Activated CD8-positive, alpha-beta memory T cell treated with anti-CD3 and anti-CD28 coated beads, Interleukin-2, amount 10 ng/mL, durations not matched to agents 7 days and 5 days (primary cell): ENCODE data around the gene RMDN2. TPM values are rescaled to one million over a fixed set of nuclear protein-coding genes. Genes with fewer than 3 reads are reported as not detected.

Source experiments
- ATAC-seq: fragments of 150-1000 bp; cut with Tn5 transposase; one replicate; pipeline ENCODE4 v1.10.0; 2021; ENCODE audit warnings: moderate library complexity
- CTCF ChIA-PET: fragments of 350-600 bp; sonication (Branson Sonifier 250); formaldehyde crosslinking; loops from one replicate; lab custom pipeline; 2021; ENCODE audit warnings: antibody characterized with exemption; lab: Charles Lee
- DNase-seq: peaks from one replicate; pipeline ENCODE4 v3.0.0-alpha.2; 2020
- H3K27ac Mint-ChIP-seq: one replicate; pipeline ENCODE4 v1.8.0; 2021; ENCODE audit warnings: mild to moderate bottlenecking, mixed read lengths
- H3K27me3 Mint-ChIP-seq: one replicate; pipeline ENCODE4 v1.8.0; 2021; ENCODE audit warnings: mixed read lengths
- H3K36me3 Mint-ChIP-seq: one replicate; pipeline ENCODE4 v1.8.0; 2021; ENCODE audit warnings: mild to moderate bottlenecking, mixed read lengths
- H3K4me1 Mint-ChIP-seq: one replicate; pipeline ENCODE4 v1.8.0; 2021; ENCODE audit warnings: mixed read lengths
- H3K4me3 Mint-ChIP-seq: one replicate; pipeline ENCODE4 v1.8.0; 2021; ENCODE audit warnings: mild to moderate bottlenecking, moderate library complexity, mixed read lengths
- H3K9me3 Mint-ChIP-seq: one replicate; pipeline ENCODE4 v1.8.0; 2022; ENCODE audit warnings: low read depth, mixed read lengths
- total RNA-seq, 2 experiments: library from RNA; stranded (reverse); gene quantifications; one replicate each; pipeline ENCODE4 v1.2.3, GENCODE V29; 2021

The RMDN2 gene, protein sequence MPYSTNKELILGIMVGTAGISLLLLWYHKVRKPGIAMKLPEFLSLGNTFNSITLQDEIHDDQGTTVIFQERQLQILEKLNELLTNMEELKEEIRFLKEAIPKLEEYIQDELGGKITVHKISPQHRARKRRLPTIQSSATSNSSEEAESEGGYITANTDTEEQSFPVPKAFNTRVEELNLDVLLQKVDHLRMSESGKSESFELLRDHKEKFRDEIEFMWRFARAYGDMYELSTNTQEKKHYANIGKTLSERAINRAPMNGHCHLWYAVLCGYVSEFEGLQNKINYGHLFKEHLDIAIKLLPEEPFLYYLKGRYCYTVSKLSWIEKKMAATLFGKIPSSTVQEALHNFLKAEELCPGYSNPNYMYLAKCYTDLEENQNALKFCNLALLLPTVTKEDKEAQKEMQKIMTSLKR
- total RNA-seq = 1 to 10 TPM; 1.5 to 1.6 TPM

GRCh38 chr2:37925063-37925897 is at the start of gene RMDN2:
Gene RMDN2 (plus strand): TSS chr2:37925287. CDS start chr2:37929278, 3,991 bp downstream.
- ATAC-seq (peak; percentile 89), DNase-seq (peak; percentile 92)
- H3K4me1 Mint-ChIP-seq = peaks cover 4% of the 10 kb centered on the region
- peaks cover 26% of the 10 kb centered on the region for H3K27me3 Mint-ChIP-seq
- peak within 1 kb of the TSS; percentile 85 for H3K27ac Mint-ChIP-seq
- CTCF ChIA-PET = interaction anchor here (0.8 to 1.4 kb wide), 3 partner anchors 34 to 151 kb away, joined by 3 to 4 read pairs (median 3); partner anchors contain the start of gene CYP1B1
- H3K4me3 Mint-ChIP-seq = peak within 1 kb of the TSS; percentile 86
- no peaks in the 10 kb centered on the region for H3K36me3 Mint-ChIP-seq
- H3K9me3 Mint-ChIP-seq = no peaks in the 10 kb centered on the region

GRCh38 chr2:37875403-37875906 is 49.6 kb upstream of the RMDN2 start:
- DNase-seq (no peak), ATAC-seq (no peak)
- CTCF ChIA-PET = interaction anchor here (0.6 to 7.9 kb wide), 8 partner anchors 20 to 571 kb away, joined by 3 to 126 read pairs (median 26); partner anchors contain the start of gene CDC42EP3
- Mint-ChIP-seq H3K4me1 (peaks cover 30% of the 10 kb centered on the region), H3K36me3 (no peaks in the 10 kb centered on the region), H3K27ac (no peak overlapping the region), H3K9me3 (no peaks in the 10 kb centered on the region), H3K4me3 (no peak overlapping the region), H3K27me3 (peaks cover 4% of the 10 kb centered on the region)

- DNase-seq = no peak
- Mint-ChIP-seq H3K27ac (no peak overlapping the region), H3K36me3 (no peaks in the 10 kb centered on the region), H3K4me1 (peaks cover 27% of the 10 kb centered on the region), H3K27me3 (peaks cover 11% of the 10 kb centered on the region), H3K4me3 (no peak overlapping the region), H3K9me3 (no peaks in the 10 kb centered on the region)
- ATAC-seq = no peak
- CTCF ChIA-PET = interaction anchor here (0.7 to 7.9 kb wide), 13 partner anchors 9 to 549 kb away, joined by 3 to 126 read pairs (median 6); no protein-coding TSS in a partner anchor
Observed at GRCh38 chr2:37876227-37876626, 48.9 kb upstream of the RMDN2 start.

- DNase-seq = no peak
- Mint-ChIP-seq H3K27me3 (peaks cover 14% of the 10 kb centered on the region), H3K4me1 (peaks cover 12% of the 10 kb centered on the region), H3K9me3 (no peaks in the 10 kb centered on the region), H3K4me3 (no peak overlapping the region), H3K36me3 (no peaks in the 10 kb centered on the region), H3K27ac (no peak overlapping the region)
- ATAC-seq = peak; percentile 72
- CTCF ChIA-PET = interaction anchor here (0.6 to 7.9 kb wide), 54 partner anchors 8 to 1099 kb away, joined by 3 to 126 read pairs (median 4); partner anchors contain the start of genes CEBPZ and NDUFAF7
Observed at GRCh38 chr2:37877457-37878315, 47.4 kb upstream of the RMDN2 start.

- Mint-ChIP-seq H3K27ac (no peak overlapping the region), H3K4me1 (peaks cover 5% of the 10 kb centered on the region), H3K36me3 (no peaks in the 10 kb centered on the region), H3K27me3 (peaks cover 17% of the 10 kb centered on the region), H3K4me3 (no peak overlapping the region), H3K9me3 (no peaks in the 10 kb centered on the region)
- CTCF ChIA-PET = interaction anchor here (0.9 to 7.9 kb wide), 14 partner anchors 11 to 1100 kb away, joined by 3 to 126 read pairs (median 6); no protein-coding TSS in a partner anchor
- no peak for ATAC-seq
- DNase-seq = no peak
Observed at GRCh38 chr2:37878536-37878935, 46.6 kb upstream of the RMDN2 start.

GRCh38 chr2:37880551-37880950 is 44.5 kb upstream of the RMDN2 start:
- no peak for DNase-seq
- CTCF ChIA-PET = interaction anchor here (1.1 to 7.9 kb wide), 5 partner anchors 10 to 484 kb away, joined by 3 to 107 read pairs (median 6); no protein-coding TSS in a partner anchor
- Mint-ChIP-seq H3K4me1 (peaks cover 5% of the 10 kb centered on the region), H3K36me3 (no peaks in the 10 kb centered on the region), H3K4me3 (no peak overlapping the region), H3K27me3 (peaks cover 25% of the 10 kb centered on the region), H3K27ac (no peak overlapping the region), H3K9me3 (no peaks in the 10 kb centered on the region)
- ATAC-seq = no peak

- H3K27ac Mint-ChIP-seq = no peak overlapping the region
- peaks cover 27% of the 10 kb centered on the region for H3K27me3 Mint-ChIP-seq
- peaks cover 5% of the 10 kb centered on the region for H3K4me1 Mint-ChIP-seq
- no peaks in the 10 kb centered on the region for H3K36me3 Mint-ChIP-seq
- DNase-seq (no peak), ATAC-seq (no peak)
- CTCF ChIA-PET = interaction anchor here (0.7 to 3.7 kb wide), 4 partner anchors 43 to 485 kb away, joined by 3 to 19 read pairs (median 4); no protein-coding TSS in a partner anchor
- no peak overlapping the region for H3K4me3 Mint-ChIP-seq
- no peaks in the 10 kb centered on the region for H3K9me3 Mint-ChIP-seq
Observed at GRCh38 chr2:37881397-37881796, 43.7 kb upstream of the RMDN2 start.

GRCh38 chr2:37882036-37882435 is 43.1 kb upstream of the RMDN2 start:
- no peak overlapping the region for H3K27ac Mint-ChIP-seq
- H3K4me1 Mint-ChIP-seq = peaks cover 9% of the 10 kb centered on the region
- ATAC-seq (no peak), DNase-seq (no peak)
- no peaks in the 10 kb centered on the region for H3K9me3 Mint-ChIP-seq
- CTCF ChIA-PET = interaction anchor here (0.7 to 3.7 kb wide), 4 partner anchors 26 to 486 kb away, joined by 3 to 19 read pairs (median 3); no protein-coding TSS in a partner anchor
- peaks cover 31% of the 10 kb centered on the region for H3K27me3 Mint-ChIP-seq
- H3K4me3 Mint-ChIP-seq = no peak overlapping the region
- H3K36me3 Mint-ChIP-seq = no peaks in the 10 kb centered on the region

DNA sequence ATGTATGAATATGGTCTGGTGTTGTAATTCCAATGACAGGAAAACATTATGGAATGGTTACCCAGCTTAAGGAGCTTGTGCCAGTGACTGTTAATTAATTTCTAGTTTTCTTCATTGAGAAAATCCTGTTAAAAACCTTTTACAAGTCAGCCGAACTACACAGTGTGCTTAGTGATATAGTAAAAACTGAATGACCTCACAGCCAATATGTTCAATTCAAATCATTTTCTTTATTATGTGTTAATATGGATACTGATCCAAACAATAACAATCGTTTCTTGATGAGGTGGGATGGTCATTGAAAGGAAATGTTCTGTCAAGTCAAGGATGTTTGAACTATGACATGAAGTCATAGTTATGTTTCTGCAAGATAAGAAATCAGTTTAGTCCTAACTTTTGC is 41.6 kb upstream of the RMDN2 start:
- Mint-ChIP-seq H3K4me1 (peaks cover 7% of the 10 kb centered on the region), H3K36me3 (no peaks in the 10 kb centered on the region), H3K27ac (no peak overlapping the region), H3K4me3 (no peak overlapping the region), H3K27me3 (peaks cover 36% of the 10 kb centered on the region), H3K9me3 (no peaks in the 10 kb centered on the region)
- DNase-seq (no peak), ATAC-seq (no peak)
- CTCF ChIA-PET = interaction anchor here (1.9 kb wide), 1 partner anchor 488 kb away, joined by 5 read pairs; no protein-coding TSS in a partner anchor

GRCh38 chr2:37885329-37885993 is 39.6 kb upstream of the RMDN2 start:
- Mint-ChIP-seq H3K4me3 (no peak overlapping the region), H3K4me1 (peaks cover 7% of the 10 kb centered on the region), H3K36me3 (no peaks in the 10 kb centered on the region), H3K9me3 (no peaks in the 10 kb centered on the region), H3K27ac (no peak overlapping the region), H3K27me3 (peaks cover 37% of the 10 kb centered on the region)
- ATAC-seq = no peak
- no peak for DNase-seq
- CTCF ChIA-PET = interaction anchor here (0.6 to 1.3 kb wide), 6 partner anchors 9 to 494 kb away, joined by 3 to 5 read pairs (median 3); no protein-coding TSS in a partner anchor

- Mint-ChIP-seq H3K36me3 (no peaks in the 10 kb centered on the region), H3K27me3 (peaks cover 29% of the 10 kb centered on the region), H3K9me3 (no peaks in the 10 kb centered on the region), H3K4me3 (no peak overlapping the region), H3K27ac (no peak overlapping the region), H3K4me1 (peaks cover 4% of the 10 kb centered on the region)
- CTCF ChIA-PET = interaction anchor here (0.9 to 1.4 kb wide), 4 partner anchors 9 to 495 kb away, joined by 3 to 5 read pairs (median 4); no protein-coding TSS in a partner anchor
- no peak for DNase-seq
- ATAC-seq = no peak
Observed at GRCh38 chr2:37886745-37887144, 38.3 kb upstream of the RMDN2 start.
